ENCODE data around the gene GRXCR2.
"Not testable (repeated sequence)": the region's sequence is repeated elsewhere in the genome, so short reads cannot be mapped to it uniquely, and the experiment has no call there.

The GRXCR2 gene, protein sequence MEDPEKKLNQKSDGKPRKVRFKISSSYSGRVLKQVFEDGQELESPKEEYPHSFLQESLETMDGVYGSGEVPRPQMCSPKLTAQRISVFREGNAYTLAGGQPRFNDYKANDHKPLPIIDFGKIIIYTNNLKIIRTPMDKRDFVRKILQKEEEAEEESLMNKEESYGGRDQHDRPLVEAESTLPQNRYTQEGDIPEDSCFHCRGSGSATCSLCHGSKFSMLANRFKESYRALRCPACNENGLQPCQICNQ

DNA sequence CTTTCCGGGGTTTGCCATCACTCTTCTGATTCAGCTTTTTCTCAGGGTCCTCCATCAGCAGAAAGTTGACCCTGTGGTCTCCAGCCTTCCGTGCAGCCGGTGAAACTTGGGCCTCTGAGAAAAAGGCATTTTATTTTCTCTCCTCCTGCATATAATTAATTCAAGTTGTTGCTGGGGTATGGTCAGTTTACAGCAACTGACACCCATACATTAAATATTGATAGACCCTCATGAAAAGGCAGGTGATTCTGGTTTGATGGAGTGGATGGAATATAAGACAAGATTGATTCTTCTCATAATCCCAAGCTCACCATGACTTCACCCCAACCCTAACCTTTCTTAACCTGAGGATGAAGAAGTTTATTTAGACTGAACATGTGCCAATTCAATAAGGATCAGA is at the start of gene GRXCR2:
GRXCR2 (minus strand) TSS at position 101 of the 400 bp plus-strand sequence; CDS start at position 55, 46 bp downstream.
- DNase-seq: no peak

DNA sequence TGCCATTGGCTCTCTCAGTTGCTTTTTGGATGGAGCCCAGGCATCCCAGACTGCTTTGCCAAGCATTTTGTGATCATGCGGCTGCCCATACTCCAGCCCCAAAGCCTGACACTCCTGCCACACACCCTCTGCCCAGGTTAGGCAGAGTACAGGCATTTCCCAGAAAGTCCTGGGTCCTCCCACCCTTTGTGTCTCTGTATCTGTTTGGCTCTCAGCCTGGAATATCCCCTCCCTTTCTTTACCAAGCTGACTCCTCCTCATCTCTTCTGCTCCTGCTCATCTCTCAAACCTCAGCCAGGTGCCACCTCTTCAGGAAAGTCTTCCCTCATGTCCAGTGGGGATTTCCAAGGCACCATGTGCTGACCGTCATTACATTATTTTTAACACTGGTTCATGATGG is 49.2 kb upstream of the GRXCR2 start:
- DNase-seq: no peak

GRCh38 chr5:145921211-145921610 is 48.4 kb upstream of the GRXCR2 start:
- DNase-seq: no peak

DNA sequence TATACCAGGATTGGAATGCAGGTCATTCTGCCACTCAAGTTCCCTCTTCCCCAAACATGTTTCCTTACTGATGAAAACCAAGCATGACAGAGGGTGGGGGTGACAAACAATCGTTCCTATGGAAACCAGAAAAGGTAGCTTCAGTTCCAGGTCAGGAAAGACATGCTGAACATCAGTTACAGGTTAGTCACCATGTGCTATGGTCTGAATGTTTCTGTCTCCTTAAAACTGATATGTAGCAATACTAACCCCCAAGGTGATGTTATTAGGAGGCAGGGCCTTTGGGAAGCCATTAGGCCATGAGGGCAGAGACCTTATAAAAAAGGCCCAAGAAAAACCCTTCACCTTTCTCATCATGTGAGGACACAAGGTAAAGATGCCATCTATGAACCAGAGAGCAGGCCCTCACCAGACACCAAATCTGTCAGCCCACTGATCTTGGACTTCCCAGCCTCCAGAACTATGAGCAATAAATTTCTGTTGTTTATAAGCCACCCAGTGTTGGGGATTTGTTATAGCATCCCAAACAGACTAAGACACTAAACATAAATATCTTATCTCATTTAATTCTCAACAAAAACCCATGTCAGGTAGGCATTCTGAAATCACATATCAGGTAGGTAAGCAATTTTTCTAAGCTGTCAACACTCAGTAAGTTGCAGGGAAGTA is 47.9 kb upstream of the GRXCR2 start:
- no peak for DNase-seq

GRCh38 chr5:145919413-145919812 is 46.6 kb upstream of the GRXCR2 start:
- no peak for DNase-seq

GRCh38 chr5:145918397-145918796 is 45.6 kb upstream of the GRXCR2 start:
- DNase-seq: no peak

GRCh38 chr5:145917288-145917687 is 44.5 kb upstream of the GRXCR2 start:
- DNase-seq: no peak

DNA sequence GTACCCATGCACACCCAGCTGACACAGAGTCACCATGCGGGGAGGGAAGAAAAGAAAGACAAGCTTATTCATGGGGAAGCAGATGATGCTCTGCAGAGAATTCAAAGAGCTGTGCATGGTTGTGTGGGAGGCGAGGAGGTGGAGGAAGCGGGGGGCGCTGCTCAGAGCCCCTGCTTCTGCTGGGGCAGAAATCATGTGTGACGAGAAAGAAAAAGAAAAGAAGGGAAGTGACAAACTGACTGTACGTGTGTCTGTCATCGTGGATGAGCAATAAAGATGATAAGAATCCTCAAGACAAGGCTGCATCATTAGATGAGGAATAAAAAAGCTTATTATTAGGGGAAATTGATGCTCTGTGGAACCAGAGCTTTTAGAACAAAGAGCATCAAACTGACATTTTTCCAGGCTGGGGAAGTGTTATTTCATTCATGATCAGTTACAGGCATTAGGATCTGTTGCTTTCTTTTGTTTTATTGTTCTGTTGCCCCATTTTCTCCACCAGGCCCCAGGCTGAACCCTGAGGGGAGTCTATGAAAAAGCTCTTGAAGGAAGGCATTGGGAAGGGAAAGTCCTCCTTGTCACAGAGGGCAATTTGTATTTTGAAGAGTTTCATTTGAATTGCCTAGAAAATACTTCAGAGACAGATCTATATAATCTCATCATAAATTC is 43.3 kb upstream of the GRXCR2 start:
- DNase-seq: no peak

DNA sequence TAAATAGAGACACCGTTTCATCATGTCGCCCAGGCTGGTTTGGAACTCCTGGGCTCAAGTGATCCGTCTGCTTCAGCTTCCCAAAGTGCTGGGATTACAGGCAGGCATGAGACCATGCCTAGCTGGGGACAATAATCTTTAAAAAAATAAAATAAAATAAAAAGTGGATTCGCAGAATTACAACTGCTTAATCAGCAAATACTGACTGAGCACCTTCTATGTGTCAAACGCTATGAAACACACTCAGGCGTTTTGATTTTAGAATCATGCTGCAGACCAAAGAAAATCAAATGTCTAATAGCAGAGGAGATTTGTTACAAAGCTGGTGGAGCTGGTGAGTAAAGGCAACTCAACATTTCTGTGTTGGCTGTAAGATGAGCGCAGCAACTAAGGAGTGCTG is 40.9 kb upstream of the GRXCR2 start:
- no peak for DNase-seq

GRCh38 chr5:145912594-145912993 is 39.8 kb upstream of the GRXCR2 start:
- DNase-seq: no peak

DNA sequence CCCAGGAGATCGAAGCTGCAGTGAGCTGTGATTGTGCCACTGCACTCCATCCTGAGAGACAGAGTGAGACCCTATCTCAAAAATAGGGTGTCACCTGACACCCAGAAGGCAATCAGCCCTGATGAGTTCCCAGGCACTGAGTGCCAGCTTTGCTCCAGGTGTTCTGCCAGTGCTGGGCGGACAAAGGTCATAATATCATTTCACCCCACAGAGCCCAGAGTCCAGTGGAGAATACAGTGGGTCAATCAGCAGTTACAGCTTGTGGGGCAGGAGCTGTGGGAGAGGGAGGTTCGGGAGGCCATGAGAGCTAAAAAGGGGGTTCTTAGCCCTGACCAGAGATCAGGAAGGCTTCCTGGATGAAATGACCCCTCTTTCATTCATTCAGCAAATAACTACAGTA is 39.2 kb upstream of the GRXCR2 start:
- DNase-seq: no peak

DNA sequence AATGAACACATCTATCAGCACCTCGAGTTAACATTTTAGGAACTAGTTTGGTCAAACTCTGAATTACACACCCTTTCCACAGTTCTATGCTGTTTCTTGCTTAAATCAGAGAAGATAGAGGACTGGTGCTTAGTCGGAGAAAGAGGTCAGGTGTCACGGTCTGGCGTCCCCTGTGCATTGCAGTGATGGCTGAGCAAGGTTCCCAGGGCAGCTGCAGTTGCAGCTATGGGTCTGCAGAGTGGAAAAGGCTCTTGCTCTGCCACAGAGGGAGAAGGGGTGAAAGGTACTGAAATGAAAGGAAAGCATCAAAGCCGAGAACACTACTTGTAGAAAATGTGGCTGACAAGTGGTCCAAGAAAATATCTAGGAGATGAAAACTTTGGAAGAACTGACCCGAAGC is 38.4 kb upstream of the GRXCR2 start:
- no peak for DNase-seq

- no peak for DNase-seq
Measured at GRCh38 chr5:145908206-145908960, 35.6 kb upstream of the GRXCR2 start.

GRCh38 chr5:145906401-145906800 is 33.6 kb upstream of the GRXCR2 start:
- no peak for DNase-seq

GRCh38 chr5:145904743-145905142 is 31.9 kb upstream of the GRXCR2 start:
- DNase-seq: no peak

GRCh38 chr5:145903867-145904266 is 31.1 kb upstream of the GRXCR2 start:
- no peak for DNase-seq

DNA sequence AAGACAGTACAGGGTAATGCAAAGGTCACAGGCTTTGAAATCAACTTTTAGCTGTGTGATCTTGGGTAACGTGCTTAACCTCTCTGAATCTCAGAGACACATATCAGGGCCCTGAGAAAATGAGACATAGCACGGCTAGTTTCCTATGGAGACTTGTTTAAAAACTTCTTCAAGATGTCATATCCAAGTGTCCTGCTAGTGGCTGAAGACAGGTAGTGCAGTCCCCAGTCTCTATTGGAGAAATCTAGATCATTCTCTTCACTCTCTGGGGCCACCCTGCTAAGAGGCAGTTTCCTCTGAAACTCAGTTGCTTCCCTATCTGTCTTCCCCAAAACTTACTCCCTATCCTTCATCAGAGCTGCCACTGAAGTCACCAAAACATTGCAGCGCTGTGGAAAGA is 30.3 kb upstream of the GRXCR2 start:
- no peak for DNase-seq

DNA sequence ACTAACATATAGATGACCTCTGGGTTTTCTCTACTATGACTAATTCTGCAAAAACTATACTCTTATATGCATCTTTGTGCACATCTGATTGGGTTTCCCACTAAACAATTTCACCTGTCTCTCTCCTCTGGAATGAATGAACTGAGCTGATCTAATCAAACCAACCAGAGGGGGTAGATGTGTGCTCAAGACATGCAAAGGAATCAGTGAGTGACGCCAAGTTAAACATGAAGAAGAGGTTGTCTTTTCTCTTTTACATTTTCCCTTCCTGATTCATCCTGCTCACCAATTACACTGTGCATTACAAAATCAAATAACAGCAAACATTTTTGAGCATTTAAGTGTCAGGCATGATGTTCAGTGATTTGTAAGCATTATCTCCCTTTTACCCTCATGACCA is 29.6 kb upstream of the GRXCR2 start:
- DNase-seq: no peak

DNA sequence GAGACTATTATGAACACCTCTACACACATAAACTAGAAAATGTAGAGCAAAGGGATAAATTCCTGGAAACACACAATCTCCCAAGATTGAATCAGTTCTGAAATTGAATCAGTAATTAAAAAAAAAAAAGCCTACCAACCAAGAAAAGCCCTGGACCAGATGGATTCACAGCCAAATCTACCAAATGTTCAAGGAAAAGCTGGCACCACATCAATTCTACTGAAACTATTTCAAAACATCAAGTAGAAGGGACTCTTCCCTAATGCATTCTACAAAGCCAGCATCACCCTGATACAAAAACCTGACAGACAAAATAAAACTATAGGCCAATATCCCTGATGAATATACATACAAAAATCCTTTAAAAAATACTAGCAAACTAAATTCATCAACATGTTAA is 25.4 kb upstream of the GRXCR2 start:
- DNase-seq: no peak

GRCh38 chr5:145891378-145891777 is 18.6 kb upstream of the GRXCR2 start:
- DNase-seq: not testable (repeated sequence)

DNA sequence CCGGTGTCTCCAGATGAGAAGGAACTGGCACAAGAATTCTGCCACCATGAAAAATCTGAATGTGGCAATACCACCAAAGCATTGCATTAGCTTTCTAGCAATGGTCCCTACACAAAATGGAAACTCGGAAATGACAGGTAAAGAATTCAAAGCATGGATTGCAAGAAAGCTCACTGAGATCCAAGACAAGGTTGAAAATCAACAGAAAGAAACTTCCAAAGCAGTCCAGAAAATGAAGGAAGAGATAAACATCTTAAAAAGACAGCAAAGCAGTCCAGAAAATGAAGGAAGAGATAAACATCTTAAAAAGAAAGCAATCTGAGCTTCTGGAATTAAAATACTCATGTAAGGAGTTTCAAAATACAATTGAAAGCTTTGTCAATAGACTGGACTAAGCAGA is 16.8 kb upstream of the GRXCR2 start:
- DNase-seq: no peak

DNA sequence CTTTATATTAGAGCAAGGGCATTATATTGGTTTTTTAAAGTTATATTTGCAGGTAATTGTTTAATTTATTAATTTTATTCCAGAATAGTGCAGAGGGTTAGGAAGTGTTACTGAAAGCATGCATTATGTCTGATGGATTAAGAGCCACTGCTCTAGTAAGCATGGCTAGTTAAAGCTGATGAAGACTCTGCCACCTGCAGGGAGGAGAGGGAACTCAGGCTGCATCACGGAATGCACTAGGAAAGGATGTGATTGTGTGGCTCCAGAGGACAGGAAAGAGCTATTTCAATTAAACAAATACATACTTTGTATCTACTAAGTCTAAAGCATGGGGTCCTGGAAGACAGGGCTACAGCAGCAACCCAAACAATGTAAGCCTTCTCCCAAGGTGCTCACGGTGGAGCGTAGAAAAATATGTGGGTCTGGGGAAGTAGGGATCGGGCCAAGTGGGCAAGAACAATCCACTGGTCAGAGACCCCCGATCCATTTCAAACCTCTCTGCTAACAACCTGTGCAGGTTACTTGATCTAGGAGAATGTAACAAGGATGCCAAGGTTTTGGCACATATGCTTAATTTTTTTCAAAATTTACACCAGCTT is 15.3 kb upstream of the GRXCR2 start:
- DNase-seq: no peak

DNA sequence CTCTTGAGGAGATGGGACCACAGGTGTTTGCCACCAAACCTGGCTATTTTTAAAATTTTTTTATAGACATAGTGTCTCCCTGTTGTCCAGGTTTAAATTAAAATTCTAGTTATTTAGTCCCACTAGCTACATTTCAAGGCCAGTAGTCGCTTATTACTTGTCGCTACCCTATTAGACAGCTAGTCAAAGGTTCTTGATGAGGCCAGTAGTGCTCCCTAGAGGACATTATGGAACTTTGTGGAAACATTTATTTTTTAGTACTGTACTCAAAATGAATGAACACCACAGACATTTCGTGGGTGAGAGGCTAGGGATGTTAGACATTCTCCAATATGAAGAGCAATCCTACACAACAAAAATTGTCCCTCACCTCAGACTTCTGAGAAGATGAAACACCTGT is 14.4 kb upstream of the GRXCR2 start:
- no peak for DNase-seq

Measured in NCI-H2171 (cell line).